HG03103 (cell line): ENCODE results near the gene MOCS1.

Experiments
- ATAC-seq: cut with Tn5 transposase; IDR thresholded peaks from one replicate; pipeline ENCODE4 v1.9.1; 2021; ENCODE audit warnings: low read depth; ENCODE audit not compliant: unreplicated experiment

The MOCS1 gene

GRCh38 chr6:39881851-39882530 lies 52.3 kb downstream of the MOCS1 start:
- no peak for ATAC-seq

- no peak for ATAC-seq
These were observed 53.7 kb downstream of the MOCS1 start for GRCh38 chr6:39880594-39880993.

- ATAC-seq, result no peak
These were observed 54.7 kb downstream of the MOCS1 start for GRCh38 chr6:39879535-39879934.

- ATAC-seq, result no peak
These were observed 57.4 kb downstream of the MOCS1 start for GRCh38 chr6:39876826-39877225.

GRCh38 chr6:39876111-39876510 lies 58.2 kb downstream of the MOCS1 start:
- no peak for ATAC-seq

- no peak for ATAC-seq
These were observed 60.8 kb downstream of the MOCS1 start for GRCh38 chr6:39873439-39873838.

GRCh38 chr6:39870950-39871349 lies 63.3 kb downstream of the MOCS1 start:
- ATAC-seq, result no peak

GRCh38 chr6:39867592-39867991 lies 66.7 kb downstream of the MOCS1 start:
- ATAC-seq, result no peak

- no peak for ATAC-seq
These were observed 69.0 kb downstream of the MOCS1 start for GRCh38 chr6:39865011-39865888.

- no peak for ATAC-seq
These were observed 72.6 kb downstream of the MOCS1 start for GRCh38 chr6:39861663-39862062.

- no peak for ATAC-seq
These were observed 75.2 kb downstream of the MOCS1 start for GRCh38 chr6:39859025-39859424.

- ATAC-seq, result no peak
These were observed 78.8 kb downstream of the MOCS1 start for GRCh38 chr6:39855356-39855995.
